ENCODE measurements around the gene WDPCP. TPM values are rescaled to one million over a fixed set of nuclear protein-coding genes. Genes with fewer than 3 reads are reported as not detected.
"Not testable (repeated sequence)": the region's sequence is repeated elsewhere in the genome, so short reads cannot be mapped to it uniquely, and the experiment has no call there.

Gene WDPCP
- total RNA-seq, 1 experiment from 2014 or later, result 15.2 TPM

DNA sequence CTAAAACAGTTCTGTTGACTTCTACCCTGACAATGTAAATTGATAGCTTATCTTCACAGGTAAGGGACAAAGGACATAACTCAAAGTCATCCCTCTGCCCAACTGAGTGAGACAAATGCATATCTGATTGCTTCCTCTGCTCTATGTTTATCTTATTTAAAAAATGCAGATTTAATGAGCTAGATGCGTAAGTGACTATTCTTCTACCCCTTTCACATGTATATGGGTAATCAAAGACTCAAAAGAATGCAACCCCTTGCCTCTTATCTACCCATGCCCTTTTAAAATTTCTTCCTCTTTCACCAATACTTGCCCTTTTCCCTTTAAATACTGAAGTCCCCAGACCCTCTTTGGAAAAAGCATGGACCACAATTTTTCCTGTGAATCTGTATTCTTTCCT, 253.4 kb downstream of the WDPCP start:
- BruUV-seq (replicated peaks), result no TSS peak

DNA sequence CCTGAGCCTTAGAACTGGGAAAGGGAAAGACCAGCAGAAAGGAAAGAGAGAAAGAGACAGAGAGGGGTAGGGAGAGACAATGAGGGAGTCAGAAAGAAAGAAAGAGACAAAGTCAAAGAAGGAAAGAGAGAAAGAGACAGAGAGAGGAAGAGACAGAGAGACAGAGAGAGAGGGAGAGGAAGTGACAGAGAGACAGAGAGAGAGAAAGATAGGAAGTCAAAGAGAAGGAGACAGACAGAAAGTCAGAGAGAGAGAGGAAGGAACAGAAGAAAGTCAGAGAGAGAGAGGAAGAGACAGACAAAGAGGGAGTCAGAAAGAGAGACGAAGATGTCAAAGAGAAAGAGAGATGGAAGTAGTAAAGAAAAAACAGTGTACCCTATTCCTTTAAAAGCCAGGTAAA, 261.8 kb downstream of the WDPCP start:
- TF ChIP-seq EZH2 (IDR thresholded peaks at IDR 0.05; ENCODE audit: low read depth), result no peak
- TF ChIP-seq, protein P1, sequence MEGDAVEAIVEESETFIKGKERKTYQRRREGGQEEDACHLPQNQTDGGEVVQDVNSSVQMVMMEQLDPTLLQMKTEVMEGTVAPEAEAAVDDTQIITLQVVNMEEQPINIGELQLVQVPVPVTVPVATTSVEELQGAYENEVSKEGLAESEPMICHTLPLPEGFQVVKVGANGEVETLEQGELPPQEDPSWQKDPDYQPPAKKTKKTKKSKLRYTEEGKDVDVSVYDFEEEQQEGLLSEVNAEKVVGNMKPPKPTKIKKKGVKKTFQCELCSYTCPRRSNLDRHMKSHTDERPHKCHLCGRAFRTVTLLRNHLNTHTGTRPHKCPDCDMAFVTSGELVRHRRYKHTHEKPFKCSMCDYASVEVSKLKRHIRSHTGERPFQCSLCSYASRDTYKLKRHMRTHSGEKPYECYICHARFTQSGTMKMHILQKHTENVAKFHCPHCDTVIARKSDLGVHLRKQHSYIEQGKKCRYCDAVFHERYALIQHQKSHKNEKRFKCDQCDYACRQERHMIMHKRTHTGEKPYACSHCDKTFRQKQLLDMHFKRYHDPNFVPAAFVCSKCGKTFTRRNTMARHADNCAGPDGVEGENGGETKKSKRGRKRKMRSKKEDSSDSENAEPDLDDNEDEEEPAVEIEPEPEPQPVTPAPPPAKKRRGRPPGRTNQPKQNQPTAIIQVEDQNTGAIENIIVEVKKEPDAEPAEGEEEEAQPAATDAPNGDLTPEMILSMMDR (conservative IDR thresholded peaks at IDR 0.05), result no peak
- Histone ChIP-seq H3K9me2 (ENCODE audit: insufficient read depth) (no peaks in the 10 kb centered on the region), H3F3A (ENCODE audit: insufficient read depth, low read depth) (no peaks in the 10 kb centered on the region), H3K36me3 (ENCODE audit: low read depth) (no peaks in the 10 kb centered on the region), H3K4me3 (no peak overlapping the region), H3K27me3 (ENCODE audit: insufficient read depth, low read depth) (no peaks in the 10 kb centered on the region), H3K27ac (no peak overlapping the region), H4K20me1 (ENCODE audit: insufficient read depth) (no peaks in the 10 kb centered on the region), H2AFZ (no peak overlapping the region), H3K4me1 (replicated peaks; ENCODE audit: insufficient read depth) (no peaks in the 10 kb centered on the region), H3K79me2 (ENCODE audit: low read depth) (no peaks in the 10 kb centered on the region), H3K4me2 (no peak overlapping the region), H3K9me3 (ENCODE audit: insufficient read depth, low read depth) (no peaks in the 10 kb centered on the region)
- no TSS peak for BruUV-seq (replicated peaks)
- intact Hi-C loops (cut with micrococcal nuclease; ENCODE audit: unreplicated experiment), result no loop called here
- no peak for DNase-seq
- POLR2A ChIA-PET (ENCODE audit: unreplicated experiment), result no interaction called here
- CTCF ChIA-PET, result no interaction called here

More for the DNA sequence above, 253.4 kb downstream of the WDPCP start:
- ChIA-PET CTCF (interaction anchor here (0.7 kb wide), 1 partner anchor 92 kb away, joined by 3 read pairs; no protein-coding TSS in a partner anchor), POLR2A (ENCODE audit: unreplicated experiment) (no interaction called here)
- no peaks in the 10 kb centered on the region for H4K20me1 ChIP-seq (ENCODE audit: insufficient read depth)
- no peaks in the 10 kb centered on the region for H3K9me2 ChIP-seq (ENCODE audit: insufficient read depth)
- no peaks in the 10 kb centered on the region for H3K4me1 ChIP-seq (replicated peaks; ENCODE audit: insufficient read depth)
- H3K27ac ChIP-seq, result no peak overlapping the region
- no peaks in the 10 kb centered on the region for H3K79me2 ChIP-seq (ENCODE audit: low read depth)
- no peak for DNase-seq
- no peaks in the 10 kb centered on the region; the same call in 1 of the 2 replicates for H3K9me3 ChIP-seq (ENCODE audit: insufficient read depth, low read depth)
- intact Hi-C loops (cut with micrococcal nuclease; ENCODE audit: unreplicated experiment), result no loop called here
- H3K36me3 ChIP-seq (ENCODE audit: low read depth), result no peaks in the 10 kb centered on the region
- no peak overlapping the region for H3K4me3 ChIP-seq
- no peaks in the 10 kb centered on the region for H3F3A ChIP-seq (ENCODE audit: insufficient read depth, low read depth)
- no peaks in the 10 kb centered on the region for H3K27me3 ChIP-seq (ENCODE audit: insufficient read depth, low read depth)
- no peak overlapping the region for H3K4me2 ChIP-seq
- no peak overlapping the region for H2AFZ ChIP-seq
- no peak for TF ChIP-seq EZH2 (IDR thresholded peaks at IDR 0.05; ENCODE audit: low read depth)

DNA sequence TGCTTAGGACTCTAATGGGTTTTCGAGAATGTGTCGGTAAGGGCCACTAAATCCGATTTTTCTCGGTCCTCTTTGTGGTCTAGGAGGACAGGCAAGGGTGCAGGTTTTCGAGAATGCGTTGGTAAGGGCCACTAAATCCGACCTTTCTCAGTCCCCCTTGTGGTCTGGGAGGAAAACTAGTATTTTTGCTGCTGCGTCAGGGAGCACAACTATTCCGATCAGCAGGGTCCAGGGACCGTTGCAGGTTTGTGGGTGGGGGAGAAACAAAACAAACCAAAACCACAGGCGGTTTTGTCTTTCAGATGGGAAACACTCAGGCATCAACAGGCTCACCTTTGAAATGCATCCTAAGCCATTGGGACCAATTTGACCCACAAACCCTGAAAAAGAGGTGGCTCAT, 264.6 kb downstream of the WDPCP start:
- H3K9me3 ChIP-seq (ENCODE audit: insufficient read depth, low read depth); H3K4me2 ChIP-seq; CTCF ChIA-PET; BruUV-seq (replicated peaks); intact Hi-C loops (cut with micrococcal nuclease; ENCODE audit: unreplicated experiment); H3K36me3 ChIP-seq (ENCODE audit: low read depth); H3K27ac ChIP-seq; H3K4me1 ChIP-seq (replicated peaks; ENCODE audit: insufficient read depth); H4K20me1 ChIP-seq (ENCODE audit: insufficient read depth); H3K9me2 ChIP-seq (ENCODE audit: insufficient read depth); H3F3A ChIP-seq (ENCODE audit: insufficient read depth, low read depth); DNase-seq; H3K79me2 ChIP-seq (ENCODE audit: low read depth); POLR2A ChIA-PET (ENCODE audit: unreplicated experiment); H3K27me3 ChIP-seq (ENCODE audit: insufficient read depth, low read depth); H2AFZ ChIP-seq; H3K4me3 ChIP-seq: not testable (repeated sequence)

DNA sequence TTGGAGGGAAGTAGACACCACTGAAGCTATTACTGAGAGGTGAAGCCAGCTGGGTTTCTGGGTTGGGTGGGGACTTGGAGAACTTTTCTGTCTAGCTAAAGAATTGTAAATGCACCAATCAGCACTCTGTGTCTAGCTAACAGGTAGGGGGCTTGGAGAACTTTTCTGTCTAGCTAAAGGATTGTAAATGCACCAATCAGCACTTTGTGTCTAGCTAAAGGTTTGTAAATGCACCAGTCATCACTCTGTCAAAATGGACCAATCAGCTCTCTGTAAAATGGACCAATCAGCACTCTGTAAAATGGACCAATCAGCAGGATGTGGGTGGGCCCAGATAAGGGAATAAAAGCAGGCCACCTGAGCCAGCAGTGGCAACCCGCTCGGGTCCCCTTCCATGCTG, 266.3 kb downstream of the WDPCP start:
- H3K4me1 ChIP-seq (replicated peaks; ENCODE audit: insufficient read depth); CTCF ChIA-PET; H3F3A ChIP-seq (ENCODE audit: insufficient read depth, low read depth); H2AFZ ChIP-seq; POLR2A ChIA-PET (ENCODE audit: unreplicated experiment); BruUV-seq (replicated peaks); H3K36me3 ChIP-seq (ENCODE audit: low read depth); H3K9me2 ChIP-seq (ENCODE audit: insufficient read depth); DNase-seq; H3K9me3 ChIP-seq (ENCODE audit: insufficient read depth, low read depth); H4K20me1 ChIP-seq (ENCODE audit: insufficient read depth); intact Hi-C loops (cut with micrococcal nuclease; ENCODE audit: unreplicated experiment); H3K4me2 ChIP-seq; H3K79me2 ChIP-seq (ENCODE audit: low read depth); H3K4me3 ChIP-seq; H3K27ac ChIP-seq; H3K27me3 ChIP-seq (ENCODE audit: insufficient read depth, low read depth): not testable (repeated sequence)

DNA sequence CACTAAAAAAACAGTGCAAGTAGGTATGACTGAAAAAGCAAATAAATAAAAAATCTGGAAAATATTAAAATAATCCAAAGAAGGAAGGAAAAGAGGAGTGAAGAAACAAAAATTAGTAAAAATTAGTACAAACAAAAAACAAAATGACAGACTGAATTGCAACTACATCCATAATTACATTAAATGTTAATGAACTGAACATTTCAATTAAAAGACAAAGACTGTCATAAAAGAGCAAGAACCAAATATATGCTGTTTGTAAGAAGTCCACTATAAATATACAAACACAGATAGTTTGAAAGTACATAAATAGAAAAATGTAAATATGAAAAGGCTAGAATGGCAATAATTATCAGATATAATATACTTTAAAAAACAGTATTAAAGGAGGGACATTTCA, 267.6 kb downstream of the WDPCP start:
- H3K79me2 ChIP-seq (ENCODE audit: low read depth), result no peaks in the 10 kb centered on the region
- no TSS peak for BruUV-seq (replicated peaks)
- TF ChIP-seq, protein P1 (conservative IDR thresholded peaks at IDR 0.05), result no peak
- TF ChIP-seq EZH2 (IDR thresholded peaks at IDR 0.05; ENCODE audit: low read depth), result no peak

More for the DNA sequence above, 267.6 kb downstream of the WDPCP start:
- H3K9me2 ChIP-seq (ENCODE audit: insufficient read depth), result no peaks in the 10 kb centered on the region
- no peaks in the 10 kb centered on the region for H3K27me3 ChIP-seq (ENCODE audit: insufficient read depth, low read depth)
- H3F3A ChIP-seq (ENCODE audit: insufficient read depth, low read depth), result no peaks in the 10 kb centered on the region
- H3K4me2 ChIP-seq, result no peak overlapping the region
- H3K9me3 ChIP-seq (ENCODE audit: insufficient read depth, low read depth), result no peaks in the 10 kb centered on the region
- no peaks in the 10 kb centered on the region for H3K36me3 ChIP-seq (ENCODE audit: low read depth)
- no peak overlapping the region for H2AFZ ChIP-seq
- H3K4me1 ChIP-seq (replicated peaks; ENCODE audit: insufficient read depth), result no peaks in the 10 kb centered on the region
- H3K4me3 ChIP-seq, result no peak overlapping the region
- ChIA-PET CTCF (no interaction called here), POLR2A (ENCODE audit: unreplicated experiment) (no interaction called here)
- no peak overlapping the region for H3K27ac ChIP-seq
- intact Hi-C loops (cut with micrococcal nuclease; ENCODE audit: unreplicated experiment), result no loop called here
- no peak for DNase-seq
- no peaks in the 10 kb centered on the region for H4K20me1 ChIP-seq (ENCODE audit: insufficient read depth)
